ENCODE data around the gene PPM1H. TPM values are rescaled to one million over a fixed set of nuclear protein-coding genes. Genes with fewer than 3 reads are reported as not detected.

Gene PPM1H
- total RNA-seq, 1 donor from 2014 or later: 7.1 TPM

- peak; percentile 21 for DNase-seq
These were observed 204.3 kb downstream of the PPM1H start for GRCh38 chr12:62730649-62731048.

- peak; percentile 33 for DNase-seq
These were observed 205.1 kb downstream of the PPM1H start for GRCh38 chr12:62729579-62730544.

GRCh38 chr12:62728741-62729140 lies 206.2 kb downstream of the PPM1H start:
- no peak for DNase-seq

GRCh38 chr12:62726471-62726980 lies 208.4 kb downstream of the PPM1H start:
- DNase-seq: no peak

- no peak for DNase-seq
These were observed 209.2 kb downstream of the PPM1H start for GRCh38 chr12:62725781-62726180.

GRCh38 chr12:62724947-62725451 lies 210.0 kb downstream of the PPM1H start:
- DNase-seq: peak; percentile 54

- DNase-seq: no peak
These were observed 210.7 kb downstream of the PPM1H start for GRCh38 chr12:62724285-62724684.

- no peak for DNase-seq
These were observed 211.8 kb downstream of the PPM1H start for GRCh38 chr12:62722971-62723680.

- DNase-seq: peak; percentile 95
These were observed 214.2 kb downstream of the PPM1H start for GRCh38 chr12:62720661-62721330.

- DNase-seq: no peak
These were observed 214.9 kb downstream of the PPM1H start for GRCh38 chr12:62720025-62720424.

- DNase-seq: no peak
These were observed 216.1 kb downstream of the PPM1H start for GRCh38 chr12:62718762-62719426.

GRCh38 chr12:62717643-62718042 lies 217.3 kb downstream of the PPM1H start:
- DNase-seq: no peak

- no peak for DNase-seq
These were observed 218.0 kb downstream of the PPM1H start for GRCh38 chr12:62716866-62717525.

- no peak for DNase-seq
These were observed 218.9 kb downstream of the PPM1H start for GRCh38 chr12:62716037-62716436.

GRCh38 chr12:62714774-62715721 lies 219.9 kb downstream of the PPM1H start:
- peak; percentile 85 for DNase-seq

GRCh38 chr12:62714181-62714773 lies 220.7 kb downstream of the PPM1H start:
- DNase-seq: peak; percentile 18

GRCh38 chr12:62713723-62714122 lies 221.2 kb downstream of the PPM1H start:
- no peak for DNase-seq

GRCh38 chr12:62712681-62713573 lies 222.0 kb downstream of the PPM1H start:
- no peak for DNase-seq
